Measurements from ENCODE around the gene WNT11.

GRCh38 chr11:76197941-76198640 lies 8.2 kb downstream of the WNT11 start:
- no peak for TF ChIP-seq POLR2AphosphoS5 (IDR thresholded peaks at IDR 0.05; ENCODE audit: borderline replicate concordance, low read depth, low read length)
- TF ChIP-seq EZH2 (IDR thresholded peaks at IDR 0.05): no peak

Measured in SK-N-MC (cell line).